Measurements from ENCODE around the gene CS.

CS gene

DNA sequence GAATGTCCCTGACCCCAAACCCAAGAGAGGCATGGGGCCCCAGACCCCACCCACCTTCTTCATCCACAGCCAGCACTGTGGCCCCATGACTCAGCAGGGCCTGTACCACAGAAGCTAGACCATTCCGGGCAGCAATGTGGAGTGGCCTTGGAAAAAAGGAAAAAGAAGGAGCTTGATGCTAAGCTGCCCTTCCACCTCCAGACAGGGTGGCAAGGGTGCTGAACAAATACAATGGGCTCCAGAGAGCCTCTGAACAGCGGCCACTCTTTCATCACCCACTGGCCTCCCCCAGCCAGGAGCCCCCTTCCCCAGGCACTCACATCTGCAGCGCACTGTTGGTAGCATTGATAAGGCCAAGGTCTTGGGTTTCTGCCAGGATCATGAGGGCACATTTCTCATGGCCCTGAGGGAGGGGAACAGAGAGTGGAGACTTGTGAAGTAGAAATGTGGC is 56.4 kb downstream of the CS start:
- no peak for DNase-seq

DNA sequence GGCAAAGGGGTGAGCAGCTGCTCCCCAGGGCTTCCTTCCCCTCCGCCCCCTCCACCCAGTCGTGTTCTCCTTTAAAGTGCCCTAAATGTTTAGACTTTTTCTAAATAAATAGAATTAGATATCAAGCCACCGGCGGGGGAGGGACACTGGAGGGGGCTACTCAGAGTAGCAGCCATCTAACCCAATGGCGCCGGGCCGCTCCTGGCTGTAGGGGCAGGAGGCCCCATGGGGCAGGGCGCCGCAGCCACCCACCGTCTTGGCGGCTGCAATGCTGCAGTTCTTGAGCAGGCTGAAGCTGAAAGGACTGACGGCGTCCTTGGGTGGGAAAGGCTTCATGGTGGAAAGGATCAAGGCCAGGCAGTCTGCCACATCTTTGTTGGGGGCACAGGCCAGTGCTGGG is 57.1 kb downstream of the CS start:
- no peak for DNase-seq

DNA sequence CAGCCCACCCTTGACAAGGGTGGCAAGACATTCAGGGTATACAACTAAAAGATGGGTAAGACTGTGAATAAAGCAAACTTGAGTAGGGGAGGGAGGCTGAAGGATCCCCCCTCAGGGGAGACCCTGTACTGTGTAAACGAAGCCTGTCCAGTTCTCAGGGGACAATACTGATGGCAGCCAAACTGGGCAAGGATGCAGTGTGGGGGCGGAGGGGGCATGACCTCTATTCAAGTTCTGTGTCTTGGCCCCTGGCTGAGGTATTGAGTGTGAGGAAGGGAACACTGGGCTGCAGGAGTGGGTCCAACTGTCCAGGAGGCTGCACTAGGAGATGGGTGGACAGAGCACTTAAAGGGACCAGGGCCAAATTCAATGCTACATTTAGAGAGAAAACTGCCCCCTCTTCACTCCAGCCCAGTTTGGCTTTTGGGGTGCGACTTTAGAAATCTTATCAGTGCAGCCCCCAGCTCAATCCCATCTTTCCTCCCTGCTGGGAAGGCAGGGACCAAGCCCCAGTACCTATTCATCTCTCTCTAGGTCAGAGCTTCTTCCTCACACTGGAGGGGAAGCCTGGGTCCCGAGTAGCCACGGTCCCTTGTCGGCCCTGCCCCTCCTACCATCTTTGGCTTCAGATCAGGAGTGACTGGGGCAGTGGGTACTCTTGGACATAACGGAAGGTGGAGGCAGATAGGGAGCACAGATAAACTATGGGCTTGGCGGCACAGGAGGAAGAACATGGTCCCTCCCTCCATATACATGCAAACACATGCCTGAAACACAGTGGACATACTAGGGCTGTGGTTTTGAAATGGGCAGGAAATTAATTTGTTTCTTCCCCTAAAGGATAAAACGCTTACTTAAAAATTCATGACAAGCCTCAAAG is 58.5 kb downstream of the CS start:
- DNase-seq = no peak

DNA sequence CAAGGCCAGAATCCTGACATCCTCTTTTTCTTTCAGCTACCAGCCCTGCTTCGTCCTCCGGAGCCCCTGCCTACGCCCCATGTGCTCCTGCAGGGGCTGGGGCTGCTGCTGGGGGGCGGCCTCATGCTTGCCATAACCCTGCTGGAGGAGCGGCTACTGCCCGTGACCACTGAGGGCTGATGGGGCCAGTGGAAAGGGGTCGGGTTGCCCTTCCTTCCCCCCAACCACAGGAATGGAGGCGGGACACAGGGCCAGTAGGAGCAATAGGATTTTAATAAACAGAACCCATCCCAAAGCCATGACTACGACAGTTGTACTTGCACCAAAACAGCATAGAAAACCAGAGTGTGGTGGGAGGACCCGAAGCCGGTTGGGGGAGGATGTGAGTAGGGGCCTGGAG is 62.6 kb downstream of the CS start:
- no peak for DNase-seq

DNA sequence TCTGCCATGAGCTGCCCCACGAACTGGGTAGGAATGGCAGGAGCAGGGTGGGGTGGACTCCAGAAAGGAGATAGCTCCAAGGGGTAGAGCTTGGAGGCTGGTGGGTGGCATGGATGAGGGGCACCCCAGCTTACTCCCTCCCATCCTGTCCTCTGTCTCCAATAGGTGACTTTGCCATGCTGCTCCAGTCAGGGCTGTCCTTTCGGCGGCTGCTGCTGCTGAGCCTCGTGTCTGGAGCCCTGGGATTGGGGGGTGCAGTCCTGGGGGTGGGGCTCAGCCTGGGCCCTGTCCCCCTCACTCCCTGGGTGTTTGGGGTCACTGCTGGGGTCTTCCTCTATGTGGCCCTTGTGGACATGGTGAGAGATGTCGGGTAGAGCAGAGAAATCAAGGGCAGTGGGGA is 63.1 kb downstream of the CS start:
- no peak for DNase-seq

DNA sequence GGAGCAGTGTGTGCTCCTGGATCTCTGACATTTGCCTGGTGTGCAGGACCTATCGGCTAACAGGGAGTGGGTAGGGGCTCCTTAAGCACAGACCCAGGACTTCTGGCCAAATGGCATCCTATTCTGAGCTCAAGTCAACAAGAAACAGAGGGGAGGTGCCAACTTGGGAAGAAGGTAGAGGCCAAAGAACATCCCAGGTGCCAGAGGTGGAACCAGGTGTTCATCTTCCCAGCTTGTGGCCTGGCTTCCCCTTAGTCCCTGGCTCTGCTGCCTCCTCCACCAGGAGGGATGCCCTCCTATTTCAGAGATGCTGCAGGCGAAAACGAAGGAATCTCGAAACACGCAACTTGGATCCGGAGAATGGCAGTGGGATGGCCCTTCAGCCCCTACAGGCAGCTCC is 64.0 kb downstream of the CS start:
- DNase-seq = no peak

DNA sequence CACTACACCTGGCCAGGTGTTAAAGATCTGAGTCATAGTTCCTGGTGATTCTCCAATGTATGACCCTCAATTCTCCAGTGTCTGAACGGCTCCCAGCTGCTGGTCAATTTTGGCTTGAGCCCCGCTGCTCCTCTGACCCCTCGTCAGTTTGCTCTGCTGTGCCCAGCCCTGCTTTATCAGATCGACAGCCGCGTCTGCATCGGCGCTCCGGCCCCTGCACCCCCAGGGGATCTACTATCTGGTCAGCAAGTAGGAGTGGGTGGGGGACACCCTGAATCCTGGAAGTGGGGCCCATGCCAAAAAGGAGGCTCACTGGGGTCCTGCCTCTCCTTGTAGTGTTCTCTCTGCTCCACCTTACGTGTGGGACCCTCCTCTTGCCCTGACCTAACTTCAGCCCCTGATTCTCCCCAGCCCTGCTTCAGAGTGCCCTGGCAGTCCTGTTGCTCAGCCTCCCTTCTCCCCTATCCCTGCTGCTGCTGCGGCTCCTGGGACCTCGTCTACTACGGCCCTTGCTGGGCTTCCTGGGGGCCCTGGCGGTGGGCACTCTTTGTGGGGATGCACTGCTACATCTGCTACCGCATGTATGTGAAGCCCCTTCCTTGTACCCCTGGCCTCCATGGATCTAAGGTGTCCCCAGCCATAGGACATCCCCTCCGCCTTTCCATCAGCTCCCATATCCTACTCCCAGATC is 65.2 kb downstream of the CS start:
- no peak for DNase-seq

DNA sequence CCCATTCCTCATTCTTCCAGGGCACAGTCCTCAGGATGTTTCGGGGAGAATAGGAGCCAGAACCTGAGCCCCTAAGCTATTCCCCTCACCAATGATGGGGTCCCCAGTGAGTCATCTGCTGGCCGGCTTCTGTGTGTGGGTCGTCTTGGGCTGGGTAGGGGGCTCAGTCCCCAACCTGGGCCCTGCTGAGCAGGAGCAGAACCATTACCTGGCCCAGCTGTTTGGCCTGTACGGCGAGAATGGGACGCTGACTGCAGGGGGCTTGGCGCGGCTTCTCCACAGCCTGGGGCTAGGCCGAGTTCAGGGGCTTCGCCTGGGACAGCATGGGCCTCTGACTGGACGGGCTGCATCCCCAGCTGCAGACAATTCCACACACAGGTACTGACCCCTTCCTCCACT is 68.9 kb downstream of the CS start:
- DNase-seq = no peak

DNA sequence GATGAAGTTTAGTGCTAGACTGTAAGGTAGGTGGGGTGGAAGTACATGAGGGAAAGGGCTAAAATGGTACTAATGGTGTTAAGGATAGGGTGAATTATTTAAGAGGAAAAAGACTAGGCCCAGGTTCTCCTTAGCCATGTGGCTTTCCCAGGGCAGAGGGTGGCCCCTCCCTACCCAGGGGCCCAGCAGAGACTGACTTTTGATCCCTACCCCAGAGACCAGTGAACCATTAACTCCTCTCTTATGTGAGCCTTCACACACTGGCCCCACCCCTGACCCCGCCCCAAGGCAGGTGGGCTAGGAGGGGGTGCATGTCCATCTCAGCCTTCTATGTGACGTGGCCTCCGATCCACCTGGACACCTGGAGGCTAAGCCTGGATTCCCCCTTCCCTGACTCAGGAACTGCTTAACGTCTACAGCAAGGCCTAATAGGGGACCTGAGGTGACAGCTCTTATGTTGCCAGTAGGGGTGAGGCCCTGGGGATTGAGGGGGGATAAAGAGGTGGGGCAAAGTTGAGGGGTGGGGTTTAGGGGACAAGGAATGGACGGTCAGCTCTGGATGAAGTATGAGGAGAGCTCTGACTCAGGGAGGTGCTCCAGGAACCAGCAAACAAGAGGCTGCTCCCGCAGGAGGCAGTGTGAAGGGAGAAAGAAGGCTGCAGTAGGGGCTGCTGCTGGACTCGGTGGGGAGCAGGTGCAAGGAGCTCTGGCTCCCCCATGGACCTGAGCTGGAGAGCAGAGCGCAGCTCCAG is 69.5 kb downstream of the CS start:
- no peak for DNase-seq

DNA sequence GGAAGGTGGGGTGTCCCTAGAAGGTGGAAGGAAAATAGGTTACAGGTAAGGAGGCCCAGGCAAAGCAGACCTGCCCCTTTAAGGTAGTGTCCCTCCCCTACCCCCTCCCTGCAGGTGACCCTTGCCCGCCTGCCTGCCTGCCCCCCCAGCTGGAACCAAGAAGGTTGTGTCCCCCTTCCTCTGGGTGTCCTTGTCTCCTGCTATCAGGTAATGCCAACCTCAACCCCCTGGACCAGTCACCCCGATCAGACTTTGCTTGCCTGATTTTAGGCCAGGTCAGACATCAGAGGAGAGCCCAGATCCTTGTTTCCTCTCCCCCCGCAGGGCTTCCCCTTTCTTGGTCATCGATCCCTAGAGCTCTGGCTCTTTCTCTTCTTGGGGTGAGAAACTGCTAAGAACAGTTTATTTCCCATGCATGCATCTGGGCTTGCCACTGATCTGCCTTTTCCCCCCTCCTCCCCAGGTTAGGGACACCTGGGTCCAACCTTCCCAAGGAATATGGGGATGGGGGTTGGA is 70.2 kb downstream of the CS start, which contains the start of gene SLC39A5:
TSS of gene SLC39A5 (plus strand) at position 136 of the 516 bp plus-strand sequence. CDS start 1,224 bp downstream, outside the sequence.
- no peak for DNase-seq

DNA sequence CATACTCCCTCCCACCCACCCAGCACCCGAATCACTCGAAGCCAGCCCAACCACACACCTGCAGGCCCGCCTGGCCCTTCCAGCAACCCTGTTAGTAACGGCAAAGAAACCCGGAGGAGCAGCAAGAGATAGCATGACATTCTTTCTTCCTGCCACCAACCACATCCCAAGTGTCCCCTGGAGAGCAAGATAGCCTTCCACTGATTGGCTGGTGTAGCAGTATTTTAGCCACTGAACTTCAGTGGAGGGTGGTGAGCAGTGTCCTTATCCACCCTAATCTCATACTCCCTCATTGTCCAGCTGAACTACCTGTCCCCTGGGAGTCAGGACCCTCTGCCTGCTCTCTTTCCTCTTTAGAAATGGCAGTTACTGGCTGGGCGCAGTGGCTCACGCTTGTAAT is 71.0 kb downstream of the CS start:
- no peak for DNase-seq

DNA sequence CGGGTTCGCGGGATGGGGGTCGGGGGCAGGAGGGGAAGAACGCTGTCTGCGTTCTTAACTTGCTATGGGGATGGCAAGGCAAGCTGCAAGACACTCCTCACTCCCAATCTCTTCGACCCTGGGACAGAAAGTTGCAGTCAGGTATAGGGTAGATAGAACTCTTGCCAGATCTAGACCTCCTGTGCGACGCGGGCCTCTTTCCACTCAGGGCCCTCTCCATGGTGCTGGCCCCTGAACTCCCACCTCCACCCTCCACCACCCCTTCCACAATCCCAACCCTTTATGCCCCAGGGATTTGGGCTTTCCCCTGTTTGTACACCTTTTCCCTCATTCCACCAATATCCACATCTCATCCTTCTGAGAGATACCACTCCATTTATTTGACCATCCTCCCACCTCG is 75.2 kb downstream of the CS start:
- no peak for DNase-seq

DNA sequence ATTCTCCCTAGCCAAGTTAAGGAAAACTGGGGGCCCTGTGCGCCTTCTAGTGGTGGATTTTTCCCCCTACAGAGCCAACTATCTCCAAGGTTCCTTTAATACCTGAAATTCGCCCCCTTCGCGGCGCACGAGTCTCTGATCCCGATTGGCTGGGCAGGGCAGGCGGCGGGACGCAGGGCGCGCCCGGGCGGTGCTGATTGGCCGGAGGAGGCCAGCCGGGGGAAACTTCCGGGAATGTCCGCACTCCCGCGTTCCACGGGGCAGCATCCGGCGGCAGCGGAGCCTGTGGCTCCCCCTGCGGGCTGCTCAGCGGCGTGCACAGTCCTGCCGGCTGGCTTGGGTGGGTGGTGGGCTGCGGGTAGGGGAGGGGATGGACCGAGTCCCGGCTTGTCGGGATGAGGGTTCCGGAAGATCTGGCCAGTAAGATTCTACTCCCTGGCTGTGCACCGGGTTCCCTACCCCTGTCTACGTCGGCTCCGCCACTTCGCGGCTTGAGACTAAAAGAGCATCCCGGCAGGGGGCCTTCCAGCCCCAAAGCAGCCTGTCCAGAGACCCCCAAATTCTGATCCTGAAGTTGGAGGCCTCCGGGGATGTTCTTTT is 75.9 kb downstream of the CS start, which contains the start of gene NABP2:
TSS of gene NABP2 (plus strand) at position 241 of the 600 bp plus-strand sequence. CDS start 515 bp downstream, outside the sequence.
- peak; percentile 96 for DNase-seq

DNA sequence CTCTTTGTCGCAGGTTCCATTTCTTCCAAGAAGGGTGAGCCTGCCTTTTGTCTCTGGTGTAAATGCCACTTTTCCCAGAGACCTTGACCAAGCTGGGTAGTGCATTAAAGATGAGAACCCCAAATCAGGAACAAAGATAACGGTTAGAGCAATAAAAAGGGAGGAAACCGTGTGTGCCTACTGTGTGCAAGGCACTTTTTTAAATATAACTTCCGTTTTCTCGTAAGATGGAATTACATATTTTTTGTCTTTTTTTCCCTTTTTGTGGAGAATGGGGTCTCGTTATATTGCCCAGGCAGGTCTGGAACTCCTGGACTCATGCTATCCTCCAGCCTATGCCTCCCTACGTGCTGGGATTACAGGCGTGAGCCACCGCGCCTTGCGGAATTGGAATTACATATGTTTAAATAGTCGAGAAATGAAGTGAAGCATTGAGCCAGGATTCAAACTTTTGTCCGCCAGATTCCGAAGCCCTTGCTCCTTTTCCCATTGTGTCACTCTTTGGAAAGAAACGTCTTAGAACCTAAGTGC is 76.5 kb downstream of the CS start:
- no peak for DNase-seq

DNA sequence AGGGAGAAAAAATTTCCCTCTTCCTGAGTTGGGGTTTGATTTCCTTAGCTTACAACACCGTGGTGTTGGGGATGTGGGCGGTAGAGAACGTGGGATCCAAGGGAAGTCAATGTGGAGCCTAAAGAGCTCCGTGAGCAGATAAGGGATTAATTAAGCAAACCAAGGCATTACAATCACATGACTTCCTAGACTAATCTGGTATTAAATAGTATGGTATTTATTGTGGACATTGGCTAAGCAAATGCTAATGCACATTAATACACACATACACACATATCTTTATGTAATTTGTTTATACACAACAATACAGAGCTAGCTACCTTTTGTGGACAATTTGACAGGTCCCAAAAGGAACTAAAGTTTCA is 77.6 kb downstream of the CS start:
- DNase-seq = no peak

DNA sequence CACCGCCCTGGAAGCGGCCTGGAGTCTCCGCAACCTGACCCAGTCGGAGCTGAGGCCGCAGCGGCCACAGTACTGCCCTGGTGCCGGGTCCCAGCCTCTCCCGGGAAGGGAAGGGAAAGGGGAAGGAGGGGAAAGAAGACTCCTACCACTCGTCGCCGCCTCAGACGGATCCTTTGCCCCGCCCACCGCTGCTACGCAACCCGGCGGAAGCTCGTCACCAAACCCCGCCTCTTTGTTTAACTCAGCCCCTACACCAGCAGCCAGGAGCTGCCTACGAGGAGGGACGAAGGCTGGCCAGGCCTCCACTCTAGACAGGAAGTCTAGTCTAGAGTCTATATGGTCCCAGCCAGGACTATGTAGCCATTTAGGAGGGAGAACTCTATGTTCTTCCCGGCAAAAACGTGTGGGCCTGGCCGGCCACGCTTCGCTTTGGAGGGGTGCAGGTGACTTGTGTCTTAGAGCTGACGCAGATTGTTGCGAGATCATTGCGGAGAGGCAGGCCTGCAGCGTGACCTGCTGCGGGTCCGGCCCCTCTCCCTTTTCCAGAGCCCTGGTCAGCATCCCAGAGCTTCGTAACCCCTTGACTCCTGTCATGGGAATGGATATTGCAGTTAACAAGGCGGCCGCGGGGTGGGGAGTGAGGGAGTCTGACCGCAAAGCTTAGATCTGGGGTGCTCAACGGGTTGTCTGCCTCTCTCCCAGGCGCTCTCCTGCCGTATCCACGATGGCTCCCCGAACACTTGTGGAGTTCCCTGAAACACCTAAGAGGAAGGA is 78.2 kb downstream of the CS start, which contains the start of gene RNF41:
TSS of gene RNF41 (minus strand) at position 166 of the 774 bp plus-strand sequence. CDS start 7,875 bp downstream, outside the sequence.
- peak; percentile 91 for DNase-seq
